ENCODE results near the gene MKRN2OS. TPM values are rescaled to one million over a fixed set of nuclear protein-coding genes. Genes with fewer than 3 reads are reported as not detected.

MKRN2OS gene
- total RNA-seq, 2 experiments from 2014 or later, result not detected

- Histone ChIP-seq H3K4me1 (ENCODE audit: insufficient read depth, low read length) (peaks cover 2% of the 10 kb centered on the region), H3K9me3 (ENCODE audit: control insufficient read depth in 1 of 2, insufficient read depth in 1 of 2, low read length in 2 of 2) (peaks cover 8 to 19% of the 10 kb centered on the region in 2 experiments), H3K27me3 (ENCODE audit: control insufficient read depth in 1 of 2, insufficient read depth in 2 of 2, low read length in 2 of 2) (no peaks in the 10 kb centered on the region), H3K27ac (ENCODE audit: low read depth in 1 of 2, low read length in 2 of 2) (no peak overlapping the region), H3K36me3 (ENCODE audit: insufficient read depth, low read length) (peaks cover 39% of the 10 kb centered on the region), H3K4me3 (ENCODE audit: low read length) (no peak overlapping the region)
- Mint-ChIP-seq H3K27me3 (no peaks in the 10 kb centered on the region), H3K9me3 (peaks cover 6% of the 10 kb centered on the region), H3K36me3 (ENCODE audit: low read depth) (peaks cover 70% of the 10 kb centered on the region), H3K27ac (no peak overlapping the region), H3K4me1 (ENCODE audit: low read depth) (peaks cover 30% of the 10 kb centered on the region), H3K4me3 (no peak overlapping the region)
- no peak for TF ChIP-seq CTCF (IDR thresholded peaks at IDR 0.05)
- ATAC-seq (ENCODE audit: poor library complexity), result no peak
- ChIA-PET CTCF (interaction anchor here (1.1 kb wide), 1 partner anchor 13 kb away, joined by 3 read pairs; no protein-coding TSS in a partner anchor), POLR2A (no interaction called here)
- no peak for DNase-seq
- intact Hi-C loops (cut with DNase I, micrococcal nuclease), result no loop called here
These were observed 21.7 kb upstream of the MKRN2OS start for GRCh38 chr3:12566976-12567375.

GRCh38 chr3:12562451-12562850 lies 17.2 kb upstream of the MKRN2OS start:
- no peaks in the 10 kb centered on the region for H3K27me3 Mint-ChIP-seq
- no peak overlapping the region for H3K27ac Mint-ChIP-seq
- Histone ChIP-seq H3K27ac (ENCODE audit: low read depth in 1 of 2, low read length in 2 of 2) (no peak overlapping the region), H3K4me3 (ENCODE audit: low read length) (no peak overlapping the region), H3K36me3 (ENCODE audit: insufficient read depth, low read length) (peaks cover 8% of the 10 kb centered on the region), H3K27me3 (ENCODE audit: control insufficient read depth in 1 of 2, insufficient read depth in 2 of 2, low read length in 2 of 2) (no peaks in the 10 kb centered on the region), H3K9me3 (ENCODE audit: control insufficient read depth in 1 of 2, insufficient read depth in 1 of 2, low read length in 2 of 2) (peaks cover 8 to 17% of the 10 kb centered on the region in 2 experiments), H3K4me1 (ENCODE audit: insufficient read depth, low read length) (peaks cover 28% of the 10 kb centered on the region)
- no peak for TF ChIP-seq CTCF (IDR thresholded peaks at IDR 0.05)
- intact Hi-C loops (cut with DNase I, micrococcal nuclease), result no loop called here
- ChIA-PET POLR2A (no interaction called here), CTCF (interaction anchor here (1.2 kb wide), 1 partner anchor 16 kb away, joined by 6 read pairs; no protein-coding TSS in a partner anchor)
- peaks cover 6% of the 10 kb centered on the region for H3K9me3 Mint-ChIP-seq
- DNase-seq, result no peak
- no peak for ATAC-seq (ENCODE audit: poor library complexity)
- H3K4me3 Mint-ChIP-seq, result peak overlapping the region; percentile 15
- H3K36me3 Mint-ChIP-seq (ENCODE audit: low read depth), result peaks cover 29% of the 10 kb centered on the region
- H3K4me1 Mint-ChIP-seq (ENCODE audit: low read depth), result peaks cover 68% of the 10 kb centered on the region

GRCh38 chr3:12561397-12561796 lies 16.1 kb upstream of the MKRN2OS start:
- Histone ChIP-seq H3K27ac (ENCODE audit: low read depth in 1 of 2, low read length in 2 of 2) (no peak overlapping the region), H3K36me3 (ENCODE audit: insufficient read depth, low read length) (peaks cover 8% of the 10 kb centered on the region)

More at GRCh38 chr3:12561397-12561796, 16.1 kb upstream of the MKRN2OS start:
- H3K4me3 ChIP-seq (ENCODE audit: low read length), result no peak overlapping the region
- ChIA-PET CTCF (no interaction called here), POLR2A (no interaction called here)
- Mint-ChIP-seq H3K27ac (peak overlapping the region; percentile 58), H3K36me3 (ENCODE audit: low read depth) (peaks cover 28% of the 10 kb centered on the region), H3K4me3 (no peak overlapping the region), H3K9me3 (peaks cover 3% of the 10 kb centered on the region), H3K4me1 (ENCODE audit: low read depth) (peaks cover 76% of the 10 kb centered on the region), H3K27me3 (peaks cover 3% of the 10 kb centered on the region)
- DNase-seq (no peak), ATAC-seq (ENCODE audit: poor library complexity) (no peak)
- intact Hi-C loops (cut with DNase I, micrococcal nuclease), result no loop called here
- no peak for TF ChIP-seq CTCF (IDR thresholded peaks at IDR 0.05)
- H3K9me3 ChIP-seq (ENCODE audit: control insufficient read depth in 1 of 2, insufficient read depth in 1 of 2, low read length in 2 of 2), result peaks cover 8 to 9% of the 10 kb centered on the region in 2 experiments
- peaks cover 31% of the 10 kb centered on the region for H3K4me1 ChIP-seq (ENCODE audit: insufficient read depth, low read length)
- no peaks in the 10 kb centered on the region for H3K27me3 ChIP-seq (ENCODE audit: control insufficient read depth in 1 of 2, insufficient read depth in 2 of 2, low read length in 2 of 2)

All from CD4-positive, alpha-beta T cell (primary cell).